Peyer's patch (tissue), 4 donors: ENCODE data around the gene SPACA6.

Experiments
- POLR2A ChIP-seq, 2 donors: fragments of 450-650 bp; IDR thresholded peaks; one replicate each; pipeline ENCODE4 v1.5.1; 2017; ENCODE audit warnings: antibody characterized with exemption in 2 of 2, mild to moderate bottlenecking in 2 of 2, moderate library complexity in 2 of 2
- TF ChIP-seq, protein P1 (sequence below), 6 experiments: fragments of 450-650 bp in 4 of 6; fragments of 200-600 bp in 2 of 6; sonication (generic) in 1 of 6; IDR thresholded peaks; one replicate each; pipeline ENCODE4 v1.5.1; 2017 to 2019; ENCODE audit warnings: antibody characterized with exemption in 6 of 6, mild to moderate bottlenecking in 3 of 6, moderate library complexity in 1 of 6

GRCh38 chr19:51698296-51698695 lies 5.2 kb downstream of the SPACA6 start:
- TF ChIP-seq, protein P1, sequence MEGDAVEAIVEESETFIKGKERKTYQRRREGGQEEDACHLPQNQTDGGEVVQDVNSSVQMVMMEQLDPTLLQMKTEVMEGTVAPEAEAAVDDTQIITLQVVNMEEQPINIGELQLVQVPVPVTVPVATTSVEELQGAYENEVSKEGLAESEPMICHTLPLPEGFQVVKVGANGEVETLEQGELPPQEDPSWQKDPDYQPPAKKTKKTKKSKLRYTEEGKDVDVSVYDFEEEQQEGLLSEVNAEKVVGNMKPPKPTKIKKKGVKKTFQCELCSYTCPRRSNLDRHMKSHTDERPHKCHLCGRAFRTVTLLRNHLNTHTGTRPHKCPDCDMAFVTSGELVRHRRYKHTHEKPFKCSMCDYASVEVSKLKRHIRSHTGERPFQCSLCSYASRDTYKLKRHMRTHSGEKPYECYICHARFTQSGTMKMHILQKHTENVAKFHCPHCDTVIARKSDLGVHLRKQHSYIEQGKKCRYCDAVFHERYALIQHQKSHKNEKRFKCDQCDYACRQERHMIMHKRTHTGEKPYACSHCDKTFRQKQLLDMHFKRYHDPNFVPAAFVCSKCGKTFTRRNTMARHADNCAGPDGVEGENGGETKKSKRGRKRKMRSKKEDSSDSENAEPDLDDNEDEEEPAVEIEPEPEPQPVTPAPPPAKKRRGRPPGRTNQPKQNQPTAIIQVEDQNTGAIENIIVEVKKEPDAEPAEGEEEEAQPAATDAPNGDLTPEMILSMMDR (IDR thresholded peaks at IDR 0.05) = no peak
- TF ChIP-seq POLR2A (IDR thresholded peaks at IDR 0.05) = no peak
